ENCODE measurements around the gene TNFRSF18.

TNFRSF18 gene

DNA sequence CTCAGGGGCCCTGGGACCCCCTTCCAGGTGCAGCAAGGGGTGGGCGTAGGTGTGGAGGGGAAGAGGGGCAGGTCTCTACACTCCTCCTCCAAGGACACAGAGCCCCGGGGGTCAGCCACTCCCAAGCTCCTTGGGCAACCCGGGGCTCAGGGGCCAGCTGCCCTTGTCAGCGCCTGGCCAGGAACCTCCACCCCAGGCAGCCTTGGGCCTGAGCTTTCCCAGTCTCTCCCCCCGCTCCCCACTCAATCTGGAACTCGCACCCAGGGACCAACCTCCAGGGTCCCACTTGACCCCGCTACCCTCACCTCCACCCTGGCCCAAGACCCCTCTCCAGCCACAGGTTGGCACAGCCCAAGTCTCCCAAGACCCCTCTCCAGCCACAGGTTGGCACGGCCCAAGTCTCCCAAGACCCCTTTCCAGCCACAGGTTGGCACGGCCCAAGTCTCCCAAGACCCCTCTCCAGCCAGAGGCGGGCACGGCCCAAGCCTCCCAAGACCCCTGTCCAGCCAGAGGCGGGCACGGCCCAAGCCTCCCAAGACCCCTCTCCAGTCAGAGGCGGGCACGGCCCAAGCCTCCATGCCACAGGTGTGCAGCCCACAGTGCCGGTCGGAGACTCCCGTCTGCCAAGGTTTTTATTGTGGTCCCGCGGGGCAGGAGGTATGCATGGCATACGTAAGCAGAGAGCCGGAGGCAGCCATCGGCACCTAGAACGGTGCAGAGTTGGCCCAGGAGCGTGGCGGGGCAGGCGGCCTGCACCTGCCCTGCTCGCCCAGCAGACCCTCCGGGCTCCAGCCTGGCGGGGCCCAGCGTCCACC lies 4.5 kb upstream of the TNFRSF18 start:
- DNase-seq: peak; percentile 15

DNA sequence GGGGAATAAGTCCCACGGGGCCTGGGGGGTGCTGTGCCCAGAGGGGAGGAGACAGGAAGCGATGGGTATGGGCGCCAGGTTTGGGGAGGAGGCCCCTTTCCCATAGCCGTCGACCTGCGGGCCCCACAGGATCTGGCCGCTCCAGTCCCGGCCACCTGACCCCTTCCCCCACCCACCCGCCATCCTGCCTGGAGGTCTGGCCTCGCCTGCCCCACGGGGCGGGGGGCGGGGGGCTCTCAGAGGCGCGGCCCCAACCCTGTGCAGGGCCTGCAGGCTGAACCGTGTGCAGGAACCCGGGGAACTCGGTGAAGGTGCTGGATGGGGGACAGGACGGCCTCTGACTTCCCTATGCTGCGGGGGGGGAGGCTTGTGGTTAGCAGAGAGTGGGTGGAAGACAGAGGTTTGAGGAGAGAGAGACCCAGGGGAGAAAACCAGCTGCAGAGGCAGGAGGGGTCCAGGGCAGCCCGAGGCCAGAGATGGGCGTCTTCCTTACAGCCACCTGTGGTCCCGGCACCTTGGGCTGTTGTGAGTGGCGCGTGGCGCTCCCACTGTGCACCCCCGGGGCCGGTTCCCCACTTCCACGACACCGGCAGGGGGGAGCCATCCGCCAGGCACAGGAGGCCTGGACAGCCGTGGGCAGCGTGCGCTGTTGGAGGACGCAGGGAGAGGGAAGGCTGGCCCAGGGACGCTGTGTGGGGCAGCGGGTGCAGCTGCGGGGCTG lies 2.5 kb upstream of the TNFRSF18 start:
- peak; percentile 51 for DNase-seq

DNA sequence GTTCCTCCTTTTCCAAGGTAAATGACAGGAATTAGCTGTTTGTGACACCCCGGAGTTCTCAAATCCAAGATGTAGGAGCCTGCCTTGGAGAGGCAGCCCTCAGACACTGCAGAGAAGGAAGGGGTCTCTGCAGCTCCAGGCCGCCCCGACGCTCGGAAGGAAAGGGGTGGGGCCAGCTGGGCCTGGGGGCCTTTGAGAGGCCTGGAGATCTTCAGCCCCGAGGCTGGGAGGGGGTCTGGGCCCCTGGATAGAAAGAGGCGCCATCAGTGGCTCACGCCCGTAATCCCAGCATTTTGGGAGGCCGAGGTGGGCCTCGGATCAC lies 1.1 kb upstream of the TNFRSF18 start:
- no peak for DNase-seq

DNA sequence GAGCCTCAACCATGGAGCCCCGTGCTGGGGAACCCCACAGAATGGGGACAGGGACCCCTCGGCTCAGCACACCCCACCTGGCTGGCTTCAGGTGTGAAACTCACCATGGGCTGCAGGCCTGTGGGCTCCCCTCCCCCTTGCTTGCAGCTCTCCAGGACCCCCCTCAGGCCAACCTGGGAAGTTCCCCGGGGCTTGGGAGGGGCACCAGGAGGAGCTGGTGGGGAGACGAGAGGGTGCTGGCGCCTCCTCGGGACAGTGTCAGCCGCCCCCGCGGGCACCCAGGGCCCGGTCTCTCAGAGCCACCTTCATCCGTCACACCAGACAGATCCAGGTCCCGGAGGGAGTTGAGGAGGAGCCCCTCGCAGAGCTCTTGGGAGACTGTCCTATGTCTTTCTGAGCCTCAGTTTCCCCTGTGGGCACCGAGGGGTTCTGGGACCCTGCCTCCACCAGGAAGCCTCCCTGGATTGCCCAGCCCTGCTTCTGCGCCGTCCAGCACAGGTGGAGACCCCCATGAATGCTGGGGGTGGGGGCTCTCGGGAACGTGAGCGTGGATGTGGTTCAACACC lies 657 bp upstream of the TNFRSF18 start:
- peak; percentile 19 for DNase-seq

DNA sequence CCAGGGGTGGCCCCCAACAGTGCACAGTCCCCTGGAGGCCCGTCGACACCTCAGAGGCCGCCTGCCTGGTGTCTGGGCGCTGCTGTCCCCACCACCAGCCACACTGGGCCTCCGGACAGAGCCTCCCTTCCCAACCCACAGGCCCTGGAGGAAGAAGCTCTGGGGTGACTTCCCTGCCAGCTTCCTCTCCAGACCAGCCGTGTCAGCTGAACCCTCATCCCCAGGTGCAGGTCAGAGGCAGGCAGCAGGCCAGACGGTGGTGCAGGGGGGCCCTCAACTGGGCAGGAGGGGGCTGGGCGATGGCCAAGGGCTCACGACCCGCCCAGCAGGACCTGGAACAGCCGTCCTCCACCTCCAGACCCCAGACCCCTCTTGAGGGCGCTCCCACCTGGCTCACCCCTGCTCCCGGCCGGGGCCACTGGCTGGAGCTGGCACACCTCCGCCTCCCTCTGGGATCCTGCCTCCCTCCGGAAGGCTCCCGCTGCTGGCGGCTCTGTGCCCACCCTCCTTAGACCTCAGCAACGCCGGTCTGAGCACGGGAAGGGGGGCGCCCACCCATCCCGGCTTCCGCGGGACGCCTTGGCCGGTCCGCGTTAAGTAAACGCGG lies 520 bp downstream of the TNFRSF18 start:
- DNase-seq: peak; percentile 24

DNA sequence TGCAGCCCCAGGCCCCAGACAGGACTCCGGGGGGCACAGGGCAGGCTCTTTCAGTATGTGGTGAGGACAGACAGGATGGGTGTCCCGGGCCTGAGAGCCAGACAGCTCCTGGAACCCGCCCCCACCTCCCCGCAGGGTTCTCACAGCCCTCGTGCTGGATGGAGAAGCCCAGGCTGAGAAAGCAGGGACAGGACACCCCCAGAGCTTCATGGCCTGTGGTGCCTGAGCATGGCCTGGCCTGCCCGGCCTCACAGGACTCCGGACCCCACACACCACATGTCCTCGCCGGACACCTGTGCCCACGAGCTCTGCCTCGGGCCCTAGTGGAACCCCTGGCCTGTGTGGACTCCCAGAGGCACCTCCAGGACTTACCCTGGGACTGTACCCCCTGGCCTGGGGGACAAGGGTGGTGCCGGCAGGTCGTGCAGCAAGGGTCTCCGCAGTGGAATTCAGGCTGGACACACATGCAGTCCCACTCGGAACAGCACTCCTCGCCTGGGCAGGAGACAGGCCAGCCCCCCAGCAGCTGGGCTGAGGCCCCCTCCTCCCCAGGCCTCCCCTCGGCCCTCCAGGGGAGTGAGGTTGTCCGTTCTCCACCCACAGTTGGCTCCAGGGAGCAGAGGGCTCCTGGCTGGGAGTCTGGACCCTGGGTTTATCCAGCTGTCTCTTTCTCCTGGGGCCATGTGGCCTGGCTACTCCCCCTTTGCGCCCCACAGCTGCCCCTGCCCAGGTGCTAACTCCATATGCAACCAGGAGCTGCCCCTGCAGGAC lies 1.2 kb downstream of the TNFRSF18 start:
- peak; percentile 20 for DNase-seq

DNA sequence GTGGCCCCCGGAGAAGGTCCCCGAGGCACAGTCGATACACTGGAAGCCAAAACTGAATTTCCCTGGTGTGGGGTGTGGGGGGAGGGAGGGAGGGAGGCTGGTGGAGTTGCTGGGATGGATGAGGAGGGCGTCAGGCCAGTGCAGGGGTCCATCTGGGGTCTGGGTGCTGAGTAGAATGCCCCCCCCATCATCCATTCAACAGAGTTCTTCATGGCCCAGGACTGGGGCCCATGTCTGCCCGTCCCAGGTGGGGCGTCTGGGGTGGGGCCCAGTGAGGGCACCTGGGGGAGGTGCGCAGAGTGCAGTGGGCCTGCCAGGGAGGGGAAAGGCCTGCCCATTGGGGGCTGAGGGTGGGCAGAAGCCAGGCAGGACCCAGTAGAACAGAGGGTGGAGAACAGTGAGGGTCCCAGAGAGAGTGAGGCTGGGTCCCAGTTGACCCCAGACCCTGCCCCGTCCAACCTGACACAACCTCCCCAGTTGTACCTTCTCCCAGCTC lies 1.9 kb downstream of the TNFRSF18 start:
- DNase-seq: peak; percentile 11

DNA sequence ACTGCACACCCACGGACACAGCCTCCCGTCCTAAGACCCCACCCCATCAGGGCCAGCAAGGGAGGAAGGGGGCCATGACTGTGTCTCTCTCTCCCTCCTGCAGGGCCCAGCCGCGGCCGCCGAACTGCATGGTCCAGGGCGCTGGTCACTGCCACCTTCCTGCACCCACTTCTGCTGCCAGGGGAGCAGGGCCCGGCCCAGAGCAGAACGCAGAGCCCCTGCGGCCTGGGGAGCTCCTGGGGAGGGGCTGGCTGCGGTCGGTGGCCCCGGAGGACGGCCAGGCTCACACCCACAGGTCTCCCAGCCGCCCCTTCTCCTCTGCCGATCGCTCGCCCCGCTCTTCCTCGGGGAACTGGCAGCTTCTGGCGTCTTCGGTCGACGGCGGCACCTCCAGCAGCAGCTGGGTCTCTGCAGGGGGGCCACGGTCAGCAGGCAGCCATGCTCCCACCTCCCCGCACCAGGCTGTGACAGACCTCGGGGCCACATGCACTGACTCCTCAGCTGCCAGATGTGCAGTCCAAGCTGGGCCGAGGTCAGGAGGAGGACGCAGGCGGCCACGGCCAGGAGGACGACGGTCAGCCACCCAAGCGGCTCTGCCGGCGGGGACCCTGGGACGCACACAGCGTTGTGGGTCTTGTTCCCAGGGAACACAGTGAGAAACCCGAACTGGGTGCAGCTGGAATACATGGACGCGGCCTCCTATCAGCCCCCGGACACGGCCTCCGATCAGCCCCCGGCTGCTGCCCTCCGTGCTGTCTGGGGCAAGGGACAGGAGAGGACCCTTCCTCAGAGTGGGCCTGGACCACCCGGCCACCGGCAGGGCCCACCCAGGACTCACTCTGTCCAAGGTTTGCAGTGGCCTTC lies 2.6 kb downstream of the TNFRSF18 start:
- DNase-seq: peak; percentile 33

DNA sequence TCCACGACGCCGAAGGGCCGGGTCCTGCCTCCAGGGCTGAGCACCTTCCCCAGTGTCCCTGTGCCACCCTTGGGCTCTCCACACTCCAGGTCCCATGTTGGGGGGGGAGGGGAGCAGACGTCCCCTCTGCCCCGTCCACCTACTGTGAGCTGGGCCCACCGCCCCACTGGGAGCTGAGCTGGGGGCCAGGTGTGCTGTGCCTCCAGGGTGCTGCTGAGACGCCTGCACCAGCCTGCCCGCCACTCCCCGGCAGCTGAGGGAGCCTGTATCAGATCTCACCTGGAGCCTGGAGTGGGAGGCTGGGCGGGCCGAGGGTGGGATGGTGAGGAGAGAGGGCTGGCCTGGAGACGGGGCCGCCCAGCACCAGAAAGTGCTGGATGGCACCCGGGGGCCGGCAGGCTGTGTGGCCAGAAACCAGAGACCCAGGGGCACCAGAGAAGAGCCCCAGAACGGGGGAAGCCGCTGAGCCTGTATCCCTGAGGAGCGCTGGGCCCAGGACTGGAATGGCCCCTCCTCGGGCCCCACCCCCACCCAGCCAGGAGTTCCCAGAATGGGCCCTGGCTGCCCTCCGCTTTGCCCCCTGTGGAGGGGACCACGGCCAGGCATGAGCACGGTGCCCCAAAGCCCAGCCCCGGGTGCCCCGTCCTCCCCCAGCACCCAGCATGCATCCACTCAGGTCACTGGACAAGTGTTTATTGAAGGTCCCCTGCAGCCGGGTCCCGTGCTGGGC lies 3.4 kb downstream of the TNFRSF18 start:
- DNase-seq: peak; percentile 21

DNA sequence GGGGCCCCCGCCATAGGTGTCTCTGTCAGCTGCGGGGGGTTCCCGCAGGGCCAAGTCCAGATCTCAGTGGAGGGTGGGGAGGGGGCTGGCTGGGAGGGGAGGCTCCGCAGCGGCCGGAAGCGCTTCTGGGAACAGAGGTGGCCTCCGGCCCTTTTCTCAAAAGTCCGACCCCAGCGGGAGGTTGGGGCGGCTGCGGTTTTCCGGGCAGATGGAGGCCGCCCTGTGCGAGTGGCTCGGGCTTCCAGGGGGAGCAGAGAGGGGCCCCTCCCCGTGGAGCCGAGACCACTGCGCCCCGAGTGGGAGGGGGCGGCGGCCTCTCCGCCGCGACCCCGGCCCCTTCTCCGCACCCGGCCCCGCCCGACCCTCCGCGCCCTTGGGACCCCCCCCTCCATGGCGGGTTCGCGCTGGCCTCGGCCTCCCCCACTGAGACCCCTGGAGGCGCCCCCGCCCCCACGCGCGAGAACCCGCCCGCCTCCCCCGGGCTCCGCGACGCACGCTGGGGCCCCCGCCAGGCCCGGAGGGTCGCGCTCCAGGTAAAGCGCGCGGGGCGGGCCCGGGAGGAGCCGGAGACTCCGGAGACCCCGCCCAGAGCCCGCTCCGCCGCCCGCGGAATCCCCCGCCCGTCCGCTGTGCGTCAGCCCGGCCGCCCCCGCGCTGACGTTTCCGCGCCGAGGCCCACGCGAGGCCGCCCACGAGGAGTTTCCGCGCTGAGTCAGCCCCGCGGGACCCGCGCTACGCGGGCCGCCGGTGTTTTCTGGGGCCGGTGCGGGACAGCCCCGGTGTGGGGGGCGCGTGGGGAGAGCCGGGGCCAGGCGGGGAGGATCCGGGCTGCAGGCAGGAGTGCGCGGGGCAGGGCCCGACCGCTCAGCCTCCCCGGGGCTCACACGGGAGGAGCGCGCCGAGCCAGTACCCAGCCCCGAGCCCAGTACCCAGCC lies 5.2 kb downstream of the TNFRSF18 start:
- peak; percentile 69 for DNase-seq

DNA sequence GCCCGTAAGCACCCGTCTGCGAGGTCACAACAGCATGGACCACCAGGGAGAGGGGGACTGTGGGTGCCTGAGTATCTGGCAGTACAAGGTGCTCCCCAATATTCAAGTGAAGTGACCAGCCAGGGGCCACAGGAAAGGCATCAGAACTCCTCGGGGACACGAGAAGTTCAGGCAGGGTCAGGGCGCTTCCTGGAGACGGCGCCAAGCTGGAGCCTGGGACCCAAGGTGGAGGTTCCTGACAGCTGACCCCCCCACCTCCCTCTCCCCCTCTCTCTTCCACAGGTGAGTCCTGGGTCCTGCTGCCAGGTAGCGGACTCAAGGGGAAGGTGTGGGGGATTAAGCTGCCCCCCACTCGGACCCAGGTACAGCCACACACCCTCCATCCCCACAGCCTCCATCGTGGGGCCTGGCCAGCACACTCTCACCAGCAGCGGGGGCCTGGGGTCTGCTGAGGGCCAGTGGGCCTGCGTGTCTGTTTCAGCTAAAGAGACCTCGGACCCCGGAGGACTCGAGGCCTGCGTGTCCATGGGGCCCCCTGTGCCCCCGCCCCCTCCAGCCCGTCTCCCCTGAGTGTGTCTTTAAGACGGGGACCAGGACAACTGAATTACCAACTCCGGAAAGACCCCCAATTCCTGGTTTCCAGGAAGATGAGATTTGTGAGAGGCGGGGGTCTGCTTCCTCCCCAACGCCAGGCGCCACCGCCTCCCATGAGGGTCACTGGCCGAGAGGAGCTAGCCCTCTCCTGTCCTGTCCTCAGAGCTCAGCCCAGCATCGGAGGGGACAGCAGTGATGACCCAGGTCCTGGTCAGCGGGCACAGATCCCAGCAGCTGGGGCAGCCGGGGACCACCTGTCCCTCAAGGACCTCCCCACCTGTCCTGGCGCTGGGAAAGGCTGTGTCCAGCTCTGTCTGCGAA lies 6.2 kb downstream of the TNFRSF18 start:
- peak; percentile 19 for DNase-seq

DNA sequence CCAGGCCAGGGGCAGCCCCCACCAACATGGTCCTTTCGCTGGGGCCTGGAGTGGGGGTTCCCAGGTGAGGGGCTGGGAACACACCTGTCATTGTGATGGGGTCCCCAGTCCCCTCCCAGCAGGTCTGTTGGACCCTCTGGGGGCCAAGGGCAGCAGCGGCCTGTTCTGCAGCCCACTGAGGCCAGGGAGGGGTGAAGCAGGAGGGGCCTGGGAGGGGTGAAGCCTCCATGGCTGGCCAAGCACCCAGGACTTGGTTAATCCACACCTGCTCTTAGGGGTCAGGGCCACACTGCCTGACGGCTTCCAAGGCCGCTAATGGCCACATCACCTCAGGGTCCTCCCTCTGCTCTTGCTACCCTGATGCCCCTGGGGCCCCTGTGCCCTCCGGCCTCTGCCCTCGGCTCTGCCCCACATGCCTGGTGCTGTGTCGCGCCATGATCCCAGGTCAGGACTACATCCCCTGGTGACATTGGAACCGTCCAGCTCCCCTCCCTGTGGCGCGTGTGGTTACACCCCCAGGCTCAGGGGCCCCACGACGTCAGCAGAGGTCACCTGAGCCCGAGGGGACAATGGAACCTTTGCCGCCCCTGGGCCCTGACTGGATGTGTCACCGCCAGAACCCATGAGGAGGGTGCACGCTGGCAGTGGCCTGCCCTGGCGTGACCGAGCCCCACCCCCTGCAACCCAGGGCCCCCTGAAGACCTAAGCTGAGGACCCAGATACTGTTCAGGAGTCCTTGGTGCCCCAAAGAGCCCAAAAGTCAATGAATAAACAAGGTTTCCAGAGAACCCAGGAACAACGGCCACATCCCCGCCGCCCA lies 7.0 kb downstream of the TNFRSF18 start:
- peak; percentile 12 for DNase-seq

DNA sequence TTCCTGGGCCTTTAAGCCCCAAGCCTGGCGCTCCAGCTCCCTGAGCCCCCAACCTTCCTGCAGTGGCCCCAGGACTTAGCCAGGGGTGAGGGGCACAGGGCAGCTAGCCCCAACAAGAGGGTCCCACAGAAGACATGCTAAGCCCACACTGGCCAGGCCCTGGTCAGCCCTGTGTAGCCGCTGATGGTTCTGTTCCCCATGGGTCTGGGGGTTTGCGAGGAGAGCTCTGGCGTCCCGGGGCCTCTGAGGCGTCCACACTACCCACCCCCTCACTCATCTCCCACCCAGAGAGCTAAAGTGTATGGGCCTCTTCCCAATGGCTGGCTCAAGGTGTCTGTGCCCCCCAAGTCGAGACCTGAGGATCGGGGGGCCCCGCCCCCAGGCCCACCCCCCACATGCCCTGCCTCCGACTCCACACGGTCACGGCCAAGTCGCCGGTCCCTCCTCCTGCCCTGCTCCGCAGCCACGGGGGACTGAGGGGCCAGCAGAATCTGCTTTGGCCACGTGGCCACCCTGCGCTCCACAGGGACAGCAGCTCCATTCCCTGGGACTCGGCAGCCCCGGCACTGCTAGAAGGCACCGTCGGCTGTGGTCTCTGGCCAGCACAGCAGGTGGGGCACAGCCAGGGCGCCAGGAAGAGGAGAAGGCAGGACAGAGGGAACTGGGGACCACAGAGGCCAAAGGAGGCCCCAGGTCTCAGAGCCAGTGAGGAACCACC lies 7.8 kb downstream of the TNFRSF18 start:
- peak; percentile 13 for DNase-seq

DNA sequence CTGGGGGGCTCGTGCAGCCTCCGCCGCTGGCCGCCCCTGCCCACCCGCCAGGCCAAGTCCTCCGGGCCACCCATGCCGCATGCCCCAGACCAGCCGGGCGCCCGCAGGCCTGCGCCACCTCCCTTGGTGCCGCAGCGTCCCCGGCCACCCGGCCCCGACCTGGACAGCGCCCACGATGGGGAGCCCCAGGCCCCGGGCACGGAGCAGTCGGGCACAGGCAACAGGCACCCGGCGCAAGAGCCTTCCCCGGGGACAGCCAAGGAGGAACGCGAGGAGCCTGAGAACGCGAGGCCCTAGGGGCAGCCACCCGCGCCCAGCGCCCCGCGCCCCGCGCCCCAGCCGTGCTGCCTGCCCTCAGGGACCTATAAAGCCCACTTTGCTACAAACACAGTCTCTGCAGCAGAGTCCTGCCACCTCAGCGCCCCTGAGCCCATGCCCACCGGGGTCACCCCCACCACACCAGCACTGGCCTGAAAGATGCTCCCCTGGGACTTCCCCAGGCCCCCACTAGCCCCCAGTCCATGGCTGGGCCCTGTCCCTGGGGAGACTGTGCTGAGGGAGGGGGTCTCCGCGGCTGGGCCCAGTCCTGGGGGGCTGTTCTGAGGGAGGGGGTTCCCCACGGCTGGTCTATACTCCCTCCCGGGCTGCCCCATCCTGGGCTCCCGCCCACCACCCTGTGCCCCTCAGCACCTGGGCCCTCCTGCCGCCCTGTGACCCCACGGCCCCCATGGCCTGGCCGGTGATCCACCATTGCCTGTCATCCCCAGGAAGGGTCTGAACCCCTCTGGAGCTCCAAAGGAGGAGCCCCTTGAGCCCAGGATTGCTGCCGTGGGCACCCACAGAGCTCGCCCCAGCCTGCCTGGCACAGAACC lies 8.6 kb downstream of the TNFRSF18 start:
- DNase-seq: peak; percentile 15

DNA sequence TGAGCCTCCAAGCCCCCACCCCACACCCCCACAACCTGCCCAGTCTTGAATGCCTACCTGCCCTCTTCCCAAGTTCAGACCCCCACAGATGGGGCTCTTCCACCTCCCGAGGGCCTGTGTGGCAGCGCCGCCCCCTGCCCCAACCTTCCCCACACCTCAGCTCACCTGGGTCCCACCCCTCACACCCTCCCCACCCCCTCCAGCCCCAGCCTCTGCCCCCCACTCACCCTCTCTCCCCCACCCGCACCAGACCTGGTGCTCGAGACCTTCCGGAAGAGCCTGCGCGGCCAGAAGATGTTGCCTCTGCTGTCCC lies 9.2 kb downstream of the TNFRSF18 start:
- no peak for DNase-seq
